Panc1 (cell line): Measurements from ENCODE around the gene NUP58. TPM values are rescaled to one million over a fixed set of nuclear protein-coding genes. Genes with fewer than 3 reads are reported as not detected.
"Not testable (repeated sequence)": the region's sequence is repeated elsewhere in the genome, so short reads cannot be mapped to it uniquely, and the experiment has no call there.

Experiments used
- ATAC-seq: fragments of 200-7000 bp; cut with Tn5 transposase; 2 replicates; pipeline ENCODE4 v1.9.1; 2020; ENCODE audit warnings: mild to moderate bottlenecking, moderate library complexity
- BruUV-seq: library from RNA; stranded (reverse); fragments of 400-500 nt; replicated peaks from 2 replicates; lab custom pipeline; 2021; lab: Mats Ljungman, UMichigan
- CTCF ChIA-PET: fragments of 300-600 bp; sonication (Branson Sonifier 250); formaldehyde crosslinking; loops from one replicate; lab custom pipeline; 2022; ENCODE audit warnings: antibody characterized with exemption; lab: Charles Lee
- POLR2A ChIA-PET: fragments of 300-600 bp; sonication (Branson Sonifier 250); formaldehyde crosslinking; loops from one replicate; lab custom pipeline; 2022; ENCODE audit warnings: antibody characterized with exemption; lab: Charles Lee
- DNase-seq: peaks from one replicate; pipeline ENCODE4 v3.0.0-alpha.2; 2010; ENCODE audit warnings: low read depth, low spot score
- H3K27ac ChIP-seq: 2 replicates; pipeline ENCODE4 v1.5.1; 2011; ENCODE audit warnings: mild to moderate bottlenecking, low read length, inconsistent platforms
- H3K27me3 ChIP-seq: fragments of 200-500 bp; sonication (Bioruptor generic); 2 replicates; pipeline ENCODE4 v1.6.0; 2014; ENCODE audit warnings: low read length, inconsistent platforms; ENCODE audit not compliant: control insufficient read depth, insufficient read depth
- H3K36me3 ChIP-seq: fragments of 200-500 bp; sonication (Bioruptor generic); 2 replicates; pipeline ENCODE4 v1.5.1; 2014; ENCODE audit warnings: inconsistent platforms, mild to moderate bottlenecking, low read length, moderate library complexity; ENCODE audit not compliant: control insufficient read depth, insufficient read depth
- H3K4me1 ChIP-seq: 2 replicates; pipeline ENCODE4 v1.5.1; 2011; ENCODE audit warnings: inconsistent platforms, mild to moderate bottlenecking, low read length, moderate library complexity; ENCODE audit not compliant: control insufficient read depth, insufficient read depth
- H3K4me3 ChIP-seq, 2 experiments: 2 replicates each; pipeline ENCODE4 v1.5.1; 2011 to 2012; ENCODE audit warnings: low read depth in 2 of 2, low read length in 2 of 2, mild to moderate bottlenecking in 2 of 2, inconsistent platforms in 1 of 2, moderate library complexity in 1 of 2
- H3K9me3 ChIP-seq: fragments of 200-500 bp; sonication (Bioruptor generic); 2 replicates; pipeline ENCODE4 v1.5.1; 2014; ENCODE audit warnings: low read depth, mild to moderate bottlenecking, inconsistent platforms, low read length, moderate library complexity; ENCODE audit not compliant: control insufficient read depth, insufficient read depth
- POLR2AphosphoS5 ChIP-seq: IDR thresholded peaks from 2 replicates; pipeline ENCODE4 v1.6.1; 2012; ENCODE audit warnings: mild to moderate bottlenecking, low read depth, low read length, moderate library complexity
- SIN3A ChIP-seq: IDR thresholded peaks from 2 replicates; pipeline ENCODE4 v1.6.1; 2012; ENCODE audit warnings: low read depth, mild to moderate bottlenecking, low read length, moderate library complexity, borderline replicate concordance; ENCODE audit not compliant: insufficient read depth
- TCF7L2 ChIP-seq: IDR thresholded peaks from 2 replicates; pipeline ENCODE4 v1.6.1; 2011; ENCODE audit warnings: mild to moderate bottlenecking, low read depth, low read length, inconsistent platforms
- in situ Hi-C: cut with HindIII; loops from 2 replicates; pipeline ENCODE4 v1.10.0; 2016; ENCODE audit warnings: low sequenced_read_pairs, low pct_unique_long_range_greater_than_20kb
- intact Hi-C: fragments of 100-400 bp; cut with micrococcal nuclease; formaldehyde crosslinking; loops from one replicate; pipeline ENCODE4 v1.10.0; 2022; ENCODE audit not compliant: unreplicated experiment
- total RNA-seq: library from RNA; stranded (reverse); gene quantifications from one replicate; pipeline ENCODE4 v1.2.1, GENCODE V29; 2021; ENCODE audit not compliant: unreplicated experiment
- TF ChIP-seq, protein P1 (sequence below), 2 experiments: IDR thresholded peaks; 2 replicates each; pipeline ENCODE4 v1.6.1; 2011 to 2012; ENCODE audit warnings: low read depth in 2 of 2, control low read depth in 1 of 2, low read length in 1 of 2, mild to moderate bottlenecking in 1 of 2, moderate library complexity in 1 of 2; ENCODE audit not compliant: insufficient read depth in 1 of 2
- TF ChIP-seq, protein P2 (sequence below): fragments of 450-650 bp; IDR thresholded peaks from 2 replicates; pipeline ENCODE4 v1.5.1; 2017; ENCODE audit warnings: mild to moderate bottlenecking

Gene NUP58
- total RNA-seq, 1 experiment from 2014 or later, result 40.0 TPM

DNA sequence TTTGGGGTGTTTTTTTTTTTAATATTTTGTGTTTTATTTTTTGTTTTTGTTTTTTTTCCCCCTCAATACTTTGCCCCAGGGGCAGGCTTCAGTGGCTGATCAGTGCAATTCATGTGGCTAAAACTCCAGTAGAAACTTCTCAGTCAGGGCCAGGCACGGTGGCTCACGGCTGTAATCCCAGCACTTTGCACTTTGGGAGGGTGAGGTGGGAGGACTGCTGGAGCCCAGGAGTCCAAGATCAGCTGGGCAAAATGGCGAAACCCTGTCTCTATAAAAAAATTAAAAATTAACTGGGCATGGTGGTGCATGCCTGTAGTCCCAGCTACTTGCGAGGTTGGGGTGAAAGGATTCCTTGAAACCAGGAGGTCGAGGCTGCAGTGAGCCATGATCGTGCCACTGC lies 53.0 kb downstream of the NUP58 start:
- DNase-seq (no peak), ATAC-seq (no peak)
- in situ Hi-C loops (no loop called here), intact Hi-C loops (no loop called here)
- BruUV-seq, result no TSS peak
- no peaks in the 10 kb centered on the region; the same call in 1 of the 2 replicates for H3K27me3 ChIP-seq
- no peak overlapping the region for H3K27ac ChIP-seq
- CTCF ChIA-PET, result no interaction called here
- POLR2A ChIA-PET, result no interaction called here
- H3K36me3 ChIP-seq, result no peaks in the 10 kb centered on the region
- no peak for TF ChIP-seq SIN3A
- H3K9me3 ChIP-seq, result no peaks in the 10 kb centered on the region
- H3K4me3 ChIP-seq, result no peak overlapping the region
- H3K4me1 ChIP-seq, result no peaks in the 10 kb centered on the region

DNA sequence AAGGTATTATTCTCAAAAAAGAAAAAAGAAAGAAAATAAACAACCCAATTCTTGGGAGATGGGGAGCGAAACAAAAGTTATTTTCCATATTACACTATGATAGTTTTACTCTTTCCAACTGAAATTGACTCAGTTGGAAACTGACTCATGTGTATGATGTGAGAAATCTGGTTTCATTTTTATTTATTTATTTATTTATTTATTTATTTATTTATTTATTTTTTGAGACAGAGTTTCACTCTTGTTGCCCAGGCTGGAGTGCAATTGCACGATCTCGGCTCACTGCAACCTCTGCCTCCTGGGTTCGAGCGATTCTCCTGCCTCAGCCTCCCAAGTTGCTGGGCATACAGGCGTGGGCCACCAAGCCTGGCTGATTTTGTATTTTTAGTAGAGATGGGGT lies 59.0 kb downstream of the NUP58 start:
- H3K9me3 ChIP-seq, H3K36me3 ChIP-seq, BruUV-seq, H3K27ac ChIP-seq, POLR2A ChIA-PET, H3K4me3 ChIP-seq, H3K4me1 ChIP-seq, intact Hi-C loops, in situ Hi-C loops, DNase-seq, ATAC-seq, H3K27me3 ChIP-seq, CTCF ChIA-PET: not testable (repeated sequence)

DNA sequence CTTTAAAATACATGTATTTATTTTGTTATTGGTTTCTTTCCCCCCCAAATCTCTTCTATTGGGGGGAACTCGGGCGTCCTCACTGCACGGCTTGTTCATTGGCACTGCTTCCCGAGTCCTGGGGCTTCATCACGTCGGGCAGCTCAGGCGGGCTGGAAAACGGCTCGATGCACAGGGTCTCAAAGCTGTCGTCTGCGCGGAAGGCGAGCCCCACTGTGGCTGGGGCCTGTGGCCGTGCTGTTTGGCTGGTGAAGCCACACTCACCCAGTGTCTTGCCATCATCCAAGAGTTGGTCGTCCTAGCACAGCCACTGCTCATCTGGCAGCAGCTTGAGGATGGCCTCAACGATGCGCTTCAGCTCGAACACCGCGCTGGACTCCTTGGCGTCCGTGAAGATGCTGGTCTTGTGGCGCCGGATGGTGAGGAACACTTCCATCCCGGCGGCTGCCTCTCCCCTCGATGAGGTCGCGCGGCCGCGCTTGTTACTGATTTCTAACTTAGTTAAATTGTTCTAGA lies 64.4 kb downstream of the NUP58 start:
- Histone ChIP-seq H3K27me3 (no peaks in the 10 kb centered on the region), H3K9me3 (no peaks in the 10 kb centered on the region), H3K4me3 (no peak overlapping the region), H3K4me1 (no peaks in the 10 kb centered on the region), H3K27ac (no peak overlapping the region), H3K36me3 (no peaks in the 10 kb centered on the region)
- ChIA-PET CTCF (no interaction called here), POLR2A (no interaction called here)
- no peak for ATAC-seq
- no peak for TF ChIP-seq TCF7L2
- TF ChIP-seq, protein P1, sequence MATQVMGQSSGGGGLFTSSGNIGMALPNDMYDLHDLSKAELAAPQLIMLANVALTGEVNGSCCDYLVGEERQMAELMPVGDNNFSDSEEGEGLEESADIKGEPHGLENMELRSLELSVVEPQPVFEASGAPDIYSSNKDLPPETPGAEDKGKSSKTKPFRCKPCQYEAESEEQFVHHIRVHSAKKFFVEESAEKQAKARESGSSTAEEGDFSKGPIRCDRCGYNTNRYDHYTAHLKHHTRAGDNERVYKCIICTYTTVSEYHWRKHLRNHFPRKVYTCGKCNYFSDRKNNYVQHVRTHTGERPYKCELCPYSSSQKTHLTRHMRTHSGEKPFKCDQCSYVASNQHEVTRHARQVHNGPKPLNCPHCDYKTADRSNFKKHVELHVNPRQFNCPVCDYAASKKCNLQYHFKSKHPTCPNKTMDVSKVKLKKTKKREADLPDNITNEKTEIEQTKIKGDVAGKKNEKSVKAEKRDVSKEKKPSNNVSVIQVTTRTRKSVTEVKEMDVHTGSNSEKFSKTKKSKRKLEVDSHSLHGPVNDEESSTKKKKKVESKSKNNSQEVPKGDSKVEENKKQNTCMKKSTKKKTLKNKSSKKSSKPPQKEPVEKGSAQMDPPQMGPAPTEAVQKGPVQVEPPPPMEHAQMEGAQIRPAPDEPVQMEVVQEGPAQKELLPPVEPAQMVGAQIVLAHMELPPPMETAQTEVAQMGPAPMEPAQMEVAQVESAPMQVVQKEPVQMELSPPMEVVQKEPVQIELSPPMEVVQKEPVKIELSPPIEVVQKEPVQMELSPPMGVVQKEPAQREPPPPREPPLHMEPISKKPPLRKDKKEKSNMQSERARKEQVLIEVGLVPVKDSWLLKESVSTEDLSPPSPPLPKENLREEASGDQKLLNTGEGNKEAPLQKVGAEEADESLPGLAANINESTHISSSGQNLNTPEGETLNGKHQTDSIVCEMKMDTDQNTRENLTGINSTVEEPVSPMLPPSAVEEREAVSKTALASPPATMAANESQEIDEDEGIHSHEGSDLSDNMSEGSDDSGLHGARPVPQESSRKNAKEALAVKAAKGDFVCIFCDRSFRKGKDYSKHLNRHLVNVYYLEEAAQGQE (IDR thresholded peaks at IDR 0.05; ENCODE audit: insufficient read depth in 1 of 2, low read depth in 2 of 2, low read length in 1 of 2), result no peak
- TF ChIP-seq SIN3A, result no peak
- TF ChIP-seq POLR2AphosphoS5, result no peak
- TF ChIP-seq, protein P2, sequence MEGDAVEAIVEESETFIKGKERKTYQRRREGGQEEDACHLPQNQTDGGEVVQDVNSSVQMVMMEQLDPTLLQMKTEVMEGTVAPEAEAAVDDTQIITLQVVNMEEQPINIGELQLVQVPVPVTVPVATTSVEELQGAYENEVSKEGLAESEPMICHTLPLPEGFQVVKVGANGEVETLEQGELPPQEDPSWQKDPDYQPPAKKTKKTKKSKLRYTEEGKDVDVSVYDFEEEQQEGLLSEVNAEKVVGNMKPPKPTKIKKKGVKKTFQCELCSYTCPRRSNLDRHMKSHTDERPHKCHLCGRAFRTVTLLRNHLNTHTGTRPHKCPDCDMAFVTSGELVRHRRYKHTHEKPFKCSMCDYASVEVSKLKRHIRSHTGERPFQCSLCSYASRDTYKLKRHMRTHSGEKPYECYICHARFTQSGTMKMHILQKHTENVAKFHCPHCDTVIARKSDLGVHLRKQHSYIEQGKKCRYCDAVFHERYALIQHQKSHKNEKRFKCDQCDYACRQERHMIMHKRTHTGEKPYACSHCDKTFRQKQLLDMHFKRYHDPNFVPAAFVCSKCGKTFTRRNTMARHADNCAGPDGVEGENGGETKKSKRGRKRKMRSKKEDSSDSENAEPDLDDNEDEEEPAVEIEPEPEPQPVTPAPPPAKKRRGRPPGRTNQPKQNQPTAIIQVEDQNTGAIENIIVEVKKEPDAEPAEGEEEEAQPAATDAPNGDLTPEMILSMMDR, result no peak
- BruUV-seq, result no TSS peak
- intact Hi-C loops (no loop called here), in situ Hi-C loops (no loop called here)
- DNase-seq, result no peak
